GM13977 (cell line): ENCODE results near the gene CLIC2.

Experiments
- DNase-seq: peaks from one replicate; pipeline ENCODE4 v3.0.0; 2012; ENCODE audit warnings: low spot score
- in situ Hi-C: fragments of 300-500 bp; cut with MboI; formaldehyde crosslinking; loops from one replicate; pipeline ENCODE4 v1.12.0; 2022; ENCODE audit warnings: low sequenced_read_pairs, low pct_unique_long_range_greater_than_20kb, mixed read lengths, inconsistent platforms; ENCODE audit not compliant: unreplicated experiment
- TF ChIP-seq, protein P1 (sequence below): IDR thresholded peaks from 2 replicates; pipeline ENCODE4 v1.5.1; 2012; ENCODE audit warnings: mild to moderate bottlenecking, control low read depth; ENCODE audit not compliant: insufficient read depth; ENCODE audit errors: extremely low read depth, missing control alignments

Gene CLIC2

DNA sequence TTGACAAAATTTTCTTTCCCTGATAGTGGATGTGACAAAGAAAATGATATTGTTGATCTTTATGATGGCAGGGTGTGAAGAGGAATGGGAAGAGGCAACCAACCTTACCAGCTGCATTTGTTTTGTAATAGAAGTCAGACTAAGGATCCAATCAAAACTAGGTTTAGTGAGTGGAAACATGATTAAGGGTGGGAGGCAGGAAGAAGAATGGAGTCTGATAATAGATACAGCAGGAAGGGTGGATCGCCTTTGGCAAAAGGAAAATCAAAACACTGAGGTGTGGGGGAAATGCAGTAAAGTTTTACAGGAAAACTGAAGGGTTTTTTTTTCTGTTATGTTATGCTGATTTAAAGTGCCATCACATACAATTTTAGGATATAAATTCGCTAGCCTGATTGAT is 3.4 kb downstream of the CLIC2 start:
- no peak for DNase-seq
- TF ChIP-seq, protein P1, sequence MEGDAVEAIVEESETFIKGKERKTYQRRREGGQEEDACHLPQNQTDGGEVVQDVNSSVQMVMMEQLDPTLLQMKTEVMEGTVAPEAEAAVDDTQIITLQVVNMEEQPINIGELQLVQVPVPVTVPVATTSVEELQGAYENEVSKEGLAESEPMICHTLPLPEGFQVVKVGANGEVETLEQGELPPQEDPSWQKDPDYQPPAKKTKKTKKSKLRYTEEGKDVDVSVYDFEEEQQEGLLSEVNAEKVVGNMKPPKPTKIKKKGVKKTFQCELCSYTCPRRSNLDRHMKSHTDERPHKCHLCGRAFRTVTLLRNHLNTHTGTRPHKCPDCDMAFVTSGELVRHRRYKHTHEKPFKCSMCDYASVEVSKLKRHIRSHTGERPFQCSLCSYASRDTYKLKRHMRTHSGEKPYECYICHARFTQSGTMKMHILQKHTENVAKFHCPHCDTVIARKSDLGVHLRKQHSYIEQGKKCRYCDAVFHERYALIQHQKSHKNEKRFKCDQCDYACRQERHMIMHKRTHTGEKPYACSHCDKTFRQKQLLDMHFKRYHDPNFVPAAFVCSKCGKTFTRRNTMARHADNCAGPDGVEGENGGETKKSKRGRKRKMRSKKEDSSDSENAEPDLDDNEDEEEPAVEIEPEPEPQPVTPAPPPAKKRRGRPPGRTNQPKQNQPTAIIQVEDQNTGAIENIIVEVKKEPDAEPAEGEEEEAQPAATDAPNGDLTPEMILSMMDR: no peak
- in situ Hi-C loops: no loop called here

DNA sequence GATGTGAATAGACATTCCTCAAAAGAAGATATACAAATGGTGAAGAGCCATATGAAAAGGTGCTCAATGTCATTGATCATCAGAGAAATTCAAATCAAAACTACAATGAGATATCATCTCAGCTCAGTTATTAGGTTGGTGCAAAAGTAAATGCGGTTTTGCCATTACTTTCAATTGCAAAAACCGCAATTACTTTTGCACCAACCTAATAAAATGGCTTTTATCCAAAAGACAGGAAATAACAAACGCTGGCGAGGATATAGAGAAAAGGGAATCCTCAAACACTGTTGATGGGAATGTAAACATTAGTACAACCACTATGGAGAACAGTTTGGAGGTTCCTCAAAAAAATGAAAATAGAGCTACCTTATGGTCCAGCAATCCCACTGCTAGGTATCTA is 5.1 kb downstream of the CLIC2 start:
- TF ChIP-seq, protein P1: no peak
- in situ Hi-C loops: no loop called here
- DNase-seq: no peak

DNA sequence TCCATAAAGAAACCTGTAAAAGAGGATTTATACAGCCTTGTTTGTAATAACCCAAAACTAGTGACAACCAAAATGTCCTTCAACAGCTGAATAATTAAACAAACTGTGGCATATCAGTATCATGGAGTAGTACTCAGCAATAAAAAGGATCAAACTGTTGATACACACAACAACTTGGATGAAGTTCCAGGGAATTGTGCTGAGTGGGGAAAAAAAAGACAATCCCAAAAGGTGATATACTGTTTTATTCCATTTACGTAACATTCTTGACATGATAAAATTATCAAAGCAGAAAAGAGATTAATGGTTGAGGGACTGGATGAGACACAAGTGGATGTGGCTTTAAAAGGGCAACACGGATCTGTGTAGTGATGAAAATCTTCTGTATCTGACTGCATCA is 7.8 kb downstream of the CLIC2 start:
- in situ Hi-C loops: no loop called here
- TF ChIP-seq, protein P1: no peak
- DNase-seq: no peak

DNA sequence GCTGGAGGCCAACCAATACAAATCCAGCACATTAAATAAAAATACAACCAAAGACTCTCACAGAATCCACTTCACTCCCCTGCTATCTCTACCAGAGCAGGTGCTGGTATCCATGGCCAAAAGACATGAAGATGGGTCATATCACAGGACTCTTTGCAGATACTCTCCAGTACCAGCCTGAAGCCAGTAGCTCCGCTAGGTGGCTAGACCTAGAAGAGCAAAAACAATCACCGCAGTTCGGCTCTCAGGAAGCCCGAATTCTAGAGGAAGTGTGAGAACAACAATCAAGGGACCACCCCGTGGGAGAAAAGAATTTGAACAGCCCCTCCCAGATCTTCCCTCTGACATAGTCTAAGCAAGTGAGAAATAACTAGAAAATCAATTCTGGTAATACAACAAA is 20.2 kb downstream of the CLIC2 start:
- no peak for DNase-seq
- TF ChIP-seq, protein P1: no peak
- in situ Hi-C loops: no loop called here

DNA sequence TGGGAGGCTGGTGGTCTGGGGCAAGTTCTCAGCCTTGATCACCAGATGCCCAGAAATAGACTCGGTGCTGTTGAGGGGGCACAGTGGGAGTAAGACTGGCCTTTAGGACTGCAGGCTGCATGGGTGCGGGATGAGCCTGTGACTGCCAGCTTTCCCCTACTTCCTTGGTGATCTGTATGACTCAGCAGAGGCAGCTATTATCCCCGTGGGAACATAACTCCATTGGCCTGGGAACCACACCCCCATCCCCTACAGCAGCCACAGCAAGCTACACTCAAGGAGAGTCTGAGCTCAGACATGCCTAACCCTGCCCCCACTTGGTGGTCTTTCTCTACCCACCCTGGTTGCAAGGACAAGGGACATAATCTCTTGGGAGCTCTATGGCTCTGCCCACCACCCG is 20.6 kb downstream of the CLIC2 start:
- TF ChIP-seq, protein P1: no peak
- DNase-seq: no peak
- in situ Hi-C loops: no loop called here

DNA sequence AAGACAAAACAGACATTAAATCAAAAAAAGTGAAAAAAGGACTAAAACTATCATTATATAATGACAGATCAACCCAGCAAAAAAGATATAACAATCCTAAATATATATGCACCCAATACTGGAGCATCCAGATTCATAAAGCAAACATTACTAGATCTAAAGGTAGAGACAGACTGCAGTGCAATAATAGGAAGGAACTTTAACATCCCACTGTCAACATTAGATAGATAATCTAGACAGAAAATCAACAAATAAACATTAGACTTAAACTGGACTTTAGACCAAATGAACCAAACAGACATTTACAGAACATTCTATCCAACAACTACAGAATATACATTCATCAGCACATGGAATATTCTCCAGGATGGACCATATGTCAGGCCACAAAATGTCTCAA is 40.6 kb downstream of the CLIC2 start:
- in situ Hi-C loops: no loop called here
- TF ChIP-seq, protein P1: no peak
- no peak for DNase-seq

DNA sequence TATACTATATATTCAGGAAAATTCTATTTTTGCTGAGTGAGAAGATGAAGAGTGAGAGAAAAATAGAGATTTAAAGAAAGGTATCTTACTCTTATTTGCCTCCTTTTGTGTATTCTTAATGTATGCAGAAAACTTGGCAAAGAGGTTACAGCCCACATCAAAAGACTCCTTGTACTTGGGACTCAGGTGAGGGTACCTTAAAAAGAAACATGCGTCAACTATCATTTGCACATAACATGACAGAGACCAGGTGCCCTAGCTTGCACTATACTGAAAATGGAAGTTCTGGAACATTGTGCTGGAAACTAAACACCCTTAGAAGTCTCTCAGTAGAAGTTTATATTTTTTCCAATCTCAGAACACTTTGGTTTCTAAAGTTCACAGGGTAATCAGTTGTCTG is 54.5 kb downstream of the CLIC2 start:
- in situ Hi-C loops: no loop called here
- DNase-seq: no peak
- TF ChIP-seq, protein P1: no peak
